Nephron progenitor cell (in vitro differentiated cells): Measurements from ENCODE around the gene FRMD4A.

Experiments used
- DNase-seq: peaks from one replicate; pipeline ENCODE4 v3.0.0; 2021
- H3K27ac Mint-ChIP-seq: 2 replicates; pipeline ENCODE4 v1.8.0; 2021; ENCODE audit warnings: mild to moderate bottlenecking, moderate library complexity, mixed read lengths
- H3K27me3 Mint-ChIP-seq: 2 replicates; pipeline ENCODE4 v1.8.0; 2021; ENCODE audit warnings: mild to moderate bottlenecking, low read depth, mixed read lengths; ENCODE audit not compliant: poor library complexity
- H3K36me3 Mint-ChIP-seq: 2 replicates; pipeline ENCODE4 v1.8.0; 2021; ENCODE audit warnings: low read depth, mixed read lengths
- H3K4me1 Mint-ChIP-seq: 2 replicates; pipeline ENCODE4 v1.8.0; 2021; ENCODE audit warnings: mixed read lengths
- H3K4me3 Mint-ChIP-seq: 2 replicates; pipeline ENCODE4 v1.8.0; 2021; ENCODE audit warnings: mild to moderate bottlenecking, moderate library complexity, mixed read lengths
- H3K9me3 Mint-ChIP-seq: 2 replicates; pipeline ENCODE4 v1.8.0; 2021; ENCODE audit warnings: mild to moderate bottlenecking, moderate library complexity, mixed read lengths
- TF ChIP-seq, protein P1 (sequence below): fragments of 200-600 bp; sonication (generic); IDR thresholded peaks from 2 replicates; pipeline ENCODE4 v1.5.0; 2021; ENCODE audit warnings: antibody characterized with exemption

The FRMD4A gene

DNA sequence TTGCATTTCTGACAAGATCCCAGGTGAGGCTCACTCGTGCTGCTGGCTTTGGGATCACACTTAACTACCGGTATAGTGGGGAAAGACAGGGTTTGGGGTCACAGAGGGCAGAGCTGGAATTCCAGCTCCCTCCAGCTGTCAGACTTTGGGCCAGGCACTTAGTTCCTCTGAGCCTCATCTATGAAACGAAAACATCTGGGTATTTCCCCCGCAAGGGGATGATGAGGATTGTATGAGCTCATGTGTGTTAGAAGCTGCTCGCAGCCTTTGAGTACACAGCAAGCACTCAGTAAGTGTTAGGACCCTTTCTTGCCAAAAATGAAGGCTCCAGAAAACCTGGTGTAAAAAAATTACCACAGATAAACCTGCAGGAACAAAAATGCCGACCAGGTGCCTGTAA lies 677.9 kb downstream of the FRMD4A start:
- TF ChIP-seq, protein P1, sequence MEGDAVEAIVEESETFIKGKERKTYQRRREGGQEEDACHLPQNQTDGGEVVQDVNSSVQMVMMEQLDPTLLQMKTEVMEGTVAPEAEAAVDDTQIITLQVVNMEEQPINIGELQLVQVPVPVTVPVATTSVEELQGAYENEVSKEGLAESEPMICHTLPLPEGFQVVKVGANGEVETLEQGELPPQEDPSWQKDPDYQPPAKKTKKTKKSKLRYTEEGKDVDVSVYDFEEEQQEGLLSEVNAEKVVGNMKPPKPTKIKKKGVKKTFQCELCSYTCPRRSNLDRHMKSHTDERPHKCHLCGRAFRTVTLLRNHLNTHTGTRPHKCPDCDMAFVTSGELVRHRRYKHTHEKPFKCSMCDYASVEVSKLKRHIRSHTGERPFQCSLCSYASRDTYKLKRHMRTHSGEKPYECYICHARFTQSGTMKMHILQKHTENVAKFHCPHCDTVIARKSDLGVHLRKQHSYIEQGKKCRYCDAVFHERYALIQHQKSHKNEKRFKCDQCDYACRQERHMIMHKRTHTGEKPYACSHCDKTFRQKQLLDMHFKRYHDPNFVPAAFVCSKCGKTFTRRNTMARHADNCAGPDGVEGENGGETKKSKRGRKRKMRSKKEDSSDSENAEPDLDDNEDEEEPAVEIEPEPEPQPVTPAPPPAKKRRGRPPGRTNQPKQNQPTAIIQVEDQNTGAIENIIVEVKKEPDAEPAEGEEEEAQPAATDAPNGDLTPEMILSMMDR: no peak
- Mint-ChIP-seq H3K4me1 (peaks cover 18% of the 10 kb centered on the region), H3K27ac (peak overlapping the region; percentile 81), H3K9me3 (no peaks in the 10 kb centered on the region), H3K4me3 (no peak overlapping the region), H3K36me3 (peaks cover 75% of the 10 kb centered on the region), H3K27me3 (no peaks in the 10 kb centered on the region)
- DNase-seq: no peak

GRCh38 chr10:13651969-13652720 lies 678.6 kb downstream of the FRMD4A start:
- Mint-ChIP-seq H3K4me3 (no peak overlapping the region), H3K27ac (peak overlapping the region; percentile 82), H3K27me3 (no peaks in the 10 kb centered on the region), H3K9me3 (no peaks in the 10 kb centered on the region), H3K4me1 (peaks cover 18% of the 10 kb centered on the region), H3K36me3 (peaks cover 81% of the 10 kb centered on the region)
- TF ChIP-seq, protein P1: no peak
- DNase-seq: no peak

DNA sequence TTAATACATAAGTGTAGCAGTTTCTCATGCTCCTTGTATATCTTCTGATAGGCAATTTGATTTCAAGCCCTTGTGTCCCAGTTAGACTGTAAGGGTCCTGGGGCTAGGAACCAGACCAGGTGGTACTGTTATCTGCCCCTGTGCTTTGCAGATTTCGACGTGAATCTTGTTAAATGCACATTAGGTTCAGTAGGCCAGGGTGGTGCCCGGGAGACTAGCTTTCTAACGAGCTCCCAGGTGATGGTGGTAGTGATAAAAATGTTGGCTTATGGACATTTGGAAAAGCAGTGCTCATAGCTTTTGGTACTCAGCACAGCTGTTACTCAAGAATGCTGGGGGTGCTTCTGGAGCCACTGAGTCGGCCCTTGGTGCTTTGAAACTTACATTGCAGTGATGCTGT lies 679.8 kb downstream of the FRMD4A start:
- H3K4me3 Mint-ChIP-seq: no peak overlapping the region
- no peak for DNase-seq
- peaks cover 18% of the 10 kb centered on the region for H3K4me1 Mint-ChIP-seq
- no peaks in the 10 kb centered on the region for H3K9me3 Mint-ChIP-seq
- TF ChIP-seq, protein P1: no peak
- H3K27me3 Mint-ChIP-seq: peaks cover 4% of the 10 kb centered on the region
- H3K27ac Mint-ChIP-seq: no peak overlapping the region
- H3K36me3 Mint-ChIP-seq: peaks cover 88% of the 10 kb centered on the region

DNA sequence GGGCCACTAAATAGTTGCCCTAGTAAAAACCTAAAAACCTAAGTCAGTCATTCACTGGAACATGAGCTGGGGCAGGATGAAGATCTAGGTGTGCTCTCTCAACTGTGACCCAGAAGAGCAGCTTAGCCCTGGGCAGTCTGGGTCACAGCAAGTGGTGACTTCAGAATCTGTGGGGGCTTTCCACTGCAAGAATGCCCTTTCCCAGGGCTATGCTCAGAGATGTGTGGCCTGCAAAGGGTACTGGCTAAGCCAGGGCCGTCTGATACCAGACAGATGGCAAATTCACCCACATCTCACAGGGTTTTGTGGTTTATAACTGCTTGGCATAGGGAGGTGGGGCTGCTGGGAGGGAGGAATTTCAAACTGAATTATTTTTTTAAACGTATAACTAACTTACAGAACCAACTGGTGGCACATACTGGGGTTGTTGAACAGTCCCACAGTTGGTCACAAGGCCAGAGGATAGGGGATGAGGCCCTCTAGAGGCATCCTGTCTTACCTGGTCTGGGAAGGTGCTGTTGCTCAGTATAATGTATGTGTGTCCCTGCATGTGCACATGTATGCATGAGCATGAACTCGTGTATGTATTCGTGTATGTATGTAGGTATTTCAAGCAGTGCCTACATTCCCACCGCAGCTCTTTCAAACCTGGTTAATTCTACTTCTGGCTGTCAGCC lies 680.7 kb downstream of the FRMD4A start:
- Mint-ChIP-seq H3K4me1 (peaks cover 18% of the 10 kb centered on the region), H3K36me3 (peaks cover 88% of the 10 kb centered on the region), H3K4me3 (no peak overlapping the region), H3K9me3 (no peaks in the 10 kb centered on the region), H3K27me3 (peaks cover 7% of the 10 kb centered on the region), H3K27ac (peak overlapping the region; percentile 87)
- TF ChIP-seq, protein P1: no peak
- no peak for DNase-seq

DNA sequence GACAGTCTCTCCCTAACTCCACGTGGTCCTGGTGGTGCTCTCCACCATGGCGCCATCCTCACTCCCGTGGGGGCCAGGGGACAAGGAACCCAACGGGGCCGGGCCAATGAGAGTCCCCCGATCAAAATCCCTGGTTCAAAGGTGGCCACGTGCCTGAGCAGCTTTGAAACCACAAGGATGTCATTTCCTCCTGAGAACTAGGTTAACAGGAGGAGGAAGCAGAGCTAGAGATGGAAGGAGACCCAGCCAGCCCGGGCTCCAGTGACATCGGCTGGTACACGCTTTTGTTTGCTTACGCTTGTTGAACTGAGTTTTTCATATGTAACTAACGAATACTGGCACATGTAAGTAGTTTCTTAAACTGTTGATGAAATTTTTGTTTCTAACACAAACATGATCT lies 682.3 kb downstream of the FRMD4A start:
- Mint-ChIP-seq H3K4me1 (peaks cover 18% of the 10 kb centered on the region), H3K36me3 (peaks cover 86% of the 10 kb centered on the region), H3K4me3 (no peak overlapping the region), H3K9me3 (no peaks in the 10 kb centered on the region), H3K27me3 (peaks cover 7% of the 10 kb centered on the region), H3K27ac (no peak overlapping the region)
- TF ChIP-seq, protein P1: no peak
- no peak for DNase-seq
